ENCODE results near the gene SLC16A3. TPM values are rescaled to one million over a fixed set of nuclear protein-coding genes. Genes with fewer than 3 reads are reported as not detected.

The SLC16A3 gene
- total and polyA plus RNA-seq, 9 of the 15 experiments (the other 6 are each of a cell fraction or from before 2014, with no cell fraction given), result 0.11 to 5.4 (median 1.2) TPM; not detected in 2

GRCh38 chr17:82241926-82242697, 13.3 kb downstream of the SLC16A3 start (continued):
- TF ChIP-seq MEIS2 (IDR thresholded peaks at IDR 0.05; ENCODE audit: partially characterized antibody) (no peak), NFRKB (IDR thresholded peaks at IDR 0.05; ENCODE audit: low read depth) (no peak), ZKSCAN1 (IDR thresholded peaks at IDR 0.05; ENCODE audit: low read depth, low read length) (0 out of 2 replicates have a peak, but pooled peaks have one; percentile 20), ZNF740 (CRISPR knock-in tag; IDR thresholded peaks at IDR 0.05) (peak; percentile 85), ZNF740 (tag; IDR thresholded peaks at IDR 0.05) (0 out of 4 replicates have a peak, but pooled peaks of 1 of the 2 experiments have one; percentile 37), LEF1 (IDR thresholded peaks at IDR 0.05) (no peak), RBM34 (IDR thresholded peaks at IDR 0.05; ENCODE audit: borderline replicate concordance, insufficient read depth, low read length) (no peak), ZNF197 (CRISPR knock-in tag; IDR thresholded peaks at IDR 0.05; ENCODE audit: low read depth) (no peak), ZBTB17 (CRISPR knock-in tag; IDR thresholded peaks at IDR 0.05) (no peak), VEZF1 (CRISPR knock-in tag; IDR thresholded peaks at IDR 0.05) (peak; percentile 81), ZFPM2 (CRISPR knock-in tag; IDR thresholded peaks at IDR 0.05) (no peak), ZNF780A (CRISPR knock-in tag; IDR thresholded peaks at IDR 0.05) (no peak), ZNF224 (CRISPR knock-in tag; IDR thresholded peaks at IDR 0.05) (no peak), SMARCA5 (IDR thresholded peaks at IDR 0.05) (no peak), SMAD3 (CRISPR knock-in tag; conservative IDR thresholded peaks at IDR 0.05) (no peak), SRSF3 (IDR thresholded peaks at IDR 0.05; ENCODE audit: insufficient read depth, low read length) (no peak), HINFP (tag; conservative IDR thresholded peaks at IDR 0.05; ENCODE audit: low read depth) (no peak), MYNN (IDR thresholded peaks at IDR 0.05) (0 out of 2 replicates have a peak, but pooled peaks have one; percentile 32), MYNN (CRISPR knock-in tag; IDR thresholded peaks at IDR 0.05) (no peak), KAT7 (CRISPR knock-in tag; IDR thresholded peaks at IDR 0.05; ENCODE audit: borderline replicate concordance) (peak; percentile 63; the same call in 1 of the 2 replicates), ARID4B (CRISPR knock-in tag; IDR thresholded peaks at IDR 0.05) (no peak)
